Activated B cell treated with CpG ODN at 0.5 μM for 24 hours (primary cell): ENCODE results near the gene GCC2. TPM values are rescaled to one million over a fixed set of nuclear protein-coding genes. Genes with fewer than 3 reads are reported as not detected.

Experiments used
- ATAC-seq: fragments of 200-7000 bp; cut with Tn5 transposase; one replicate; pipeline ENCODE4 v1.10.0; 2021; ENCODE audit warnings: low read depth, mild to moderate bottlenecking, moderate library complexity
- CTCF ChIA-PET: fragments of 350-600 bp; sonication (Branson Sonifier 250); formaldehyde crosslinking; loops from one replicate; lab custom pipeline; 2021; ENCODE audit warnings: antibody characterized with exemption; lab: Charles Lee
- POLR2A ChIA-PET: fragments of 350-600 bp; sonication (Branson Sonifier 250); formaldehyde crosslinking; loops from one replicate; lab custom pipeline; 2021; ENCODE audit warnings: antibody characterized with exemption; lab: Charles Lee
- DNase-seq: peaks from one replicate; pipeline ENCODE4 v3.0.0; 2022
- H3K27ac Mint-ChIP-seq: one replicate; pipeline ENCODE4 v1.8.0; 2020; ENCODE audit warnings: mixed read lengths
- H3K27me3 Mint-ChIP-seq: one replicate; pipeline ENCODE4 v1.8.0; 2021; ENCODE audit warnings: mixed read lengths
- H3K36me3 Mint-ChIP-seq: one replicate; pipeline ENCODE4 v1.8.0; 2021; ENCODE audit warnings: low read depth, mixed read lengths
- H3K4me1 Mint-ChIP-seq: one replicate; pipeline ENCODE4 v1.8.0; 2021; ENCODE audit warnings: mixed read lengths
- H3K4me3 Mint-ChIP-seq: one replicate; pipeline ENCODE4 v1.8.0; 2020; ENCODE audit warnings: mild to moderate bottlenecking, mixed read lengths
- H3K9me3 Mint-ChIP-seq: one replicate; pipeline ENCODE4 v1.8.0; 2020; ENCODE audit warnings: mixed read lengths
- intact Hi-C: fragments of 100-400 bp; cut with micrococcal nuclease; formaldehyde crosslinking; loops from one replicate; pipeline ENCODE4 v1.15.1; 2024
- total RNA-seq: library from RNA; stranded (reverse); gene quantifications from 2 replicates; pipeline ENCODE4 v1.2.3, GENCODE V29; 2022
- TF ChIP-seq, protein P1 (sequence below): fragments of 200-600 bp; IDR thresholded peaks from one replicate; pipeline ENCODE4 v1.8.0; 2022; ENCODE audit warnings: antibody characterized with exemption, mild to moderate bottlenecking

The GCC2 gene
- total RNA-seq, 1 donor from 2014 or later = 53.8 TPM

GRCh38 chr2:108414945-108415344, 34.1 kb upstream of the GCC2 start:
- H3K36me3 Mint-ChIP-seq = no peaks in the 10 kb centered on the region
- H3K27me3 Mint-ChIP-seq = peaks cover 5% of the 10 kb centered on the region
- H3K9me3 Mint-ChIP-seq = no peaks in the 10 kb centered on the region
- TF ChIP-seq, protein P1, sequence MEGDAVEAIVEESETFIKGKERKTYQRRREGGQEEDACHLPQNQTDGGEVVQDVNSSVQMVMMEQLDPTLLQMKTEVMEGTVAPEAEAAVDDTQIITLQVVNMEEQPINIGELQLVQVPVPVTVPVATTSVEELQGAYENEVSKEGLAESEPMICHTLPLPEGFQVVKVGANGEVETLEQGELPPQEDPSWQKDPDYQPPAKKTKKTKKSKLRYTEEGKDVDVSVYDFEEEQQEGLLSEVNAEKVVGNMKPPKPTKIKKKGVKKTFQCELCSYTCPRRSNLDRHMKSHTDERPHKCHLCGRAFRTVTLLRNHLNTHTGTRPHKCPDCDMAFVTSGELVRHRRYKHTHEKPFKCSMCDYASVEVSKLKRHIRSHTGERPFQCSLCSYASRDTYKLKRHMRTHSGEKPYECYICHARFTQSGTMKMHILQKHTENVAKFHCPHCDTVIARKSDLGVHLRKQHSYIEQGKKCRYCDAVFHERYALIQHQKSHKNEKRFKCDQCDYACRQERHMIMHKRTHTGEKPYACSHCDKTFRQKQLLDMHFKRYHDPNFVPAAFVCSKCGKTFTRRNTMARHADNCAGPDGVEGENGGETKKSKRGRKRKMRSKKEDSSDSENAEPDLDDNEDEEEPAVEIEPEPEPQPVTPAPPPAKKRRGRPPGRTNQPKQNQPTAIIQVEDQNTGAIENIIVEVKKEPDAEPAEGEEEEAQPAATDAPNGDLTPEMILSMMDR = no peak
- CTCF ChIA-PET = no interaction called here
- POLR2A ChIA-PET = no interaction called here
- ATAC-seq (no peak), DNase-seq (no peak)
- H3K27ac Mint-ChIP-seq = no peak overlapping the region
- intact Hi-C loops = no loop called here
- no peak overlapping the region for H3K4me3 Mint-ChIP-seq
- H3K4me1 Mint-ChIP-seq = no peaks in the 10 kb centered on the region

GRCh38 chr2:108417254-108417653, 31.8 kb upstream of the GCC2 start:
- CTCF ChIA-PET = no interaction called here
- no peak for ATAC-seq
- intact Hi-C loops = no loop called here
- no peak overlapping the region for H3K27ac Mint-ChIP-seq
- no peak overlapping the region for H3K4me3 Mint-ChIP-seq
- TF ChIP-seq, protein P1 = no peak
- no peaks in the 10 kb centered on the region for H3K9me3 Mint-ChIP-seq
- no peaks in the 10 kb centered on the region for H3K36me3 Mint-ChIP-seq
- peaks cover 1% of the 10 kb centered on the region for H3K27me3 Mint-ChIP-seq
- DNase-seq = no peak
- no peaks in the 10 kb centered on the region for H3K4me1 Mint-ChIP-seq
- POLR2A ChIA-PET = no interaction called here

DNA sequence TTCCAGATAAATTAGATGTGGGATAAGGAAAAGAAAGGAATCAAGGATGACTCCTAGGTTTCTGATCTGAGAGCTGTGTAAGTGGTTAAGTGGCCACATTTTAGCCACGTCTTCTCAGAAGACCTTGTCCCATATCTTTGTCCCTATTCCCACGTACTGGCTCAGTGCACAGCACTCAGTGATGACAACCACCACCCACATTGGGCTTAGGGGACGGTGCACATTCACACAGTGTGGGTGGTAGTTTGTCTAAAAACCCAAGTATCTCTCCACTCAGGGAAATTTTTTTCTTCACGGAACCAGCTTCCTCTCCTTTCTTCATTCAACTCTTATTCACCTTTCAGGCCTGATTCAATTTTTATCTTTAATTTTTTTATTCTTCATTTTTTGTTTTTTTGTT, 30.6 kb upstream of the GCC2 start:
- ChIA-PET CTCF (no interaction called here), POLR2A (no interaction called here)
- Mint-ChIP-seq H3K27me3 (peaks cover 5% of the 10 kb centered on the region), H3K4me3 (no peak overlapping the region), H3K4me1 (no peaks in the 10 kb centered on the region), H3K27ac (no peak overlapping the region), H3K36me3 (no peaks in the 10 kb centered on the region), H3K9me3 (no peaks in the 10 kb centered on the region)
- TF ChIP-seq, protein P1 = no peak
- intact Hi-C loops = no loop called here
- ATAC-seq (no peak), DNase-seq (no peak)

GRCh38 chr2:108423067-108423466, 25.9 kb upstream of the GCC2 start:
- no peak overlapping the region for H3K27ac Mint-ChIP-seq
- ChIA-PET POLR2A (no interaction called here), CTCF (no interaction called here)
- H3K9me3 Mint-ChIP-seq = no peaks in the 10 kb centered on the region
- H3K4me1 Mint-ChIP-seq = no peaks in the 10 kb centered on the region
- TF ChIP-seq, protein P1 = no peak
- no peak for DNase-seq
- ATAC-seq = no peak
- H3K4me3 Mint-ChIP-seq = no peak overlapping the region
- intact Hi-C loops = no loop called here
- H3K36me3 Mint-ChIP-seq = no peaks in the 10 kb centered on the region
- peaks cover 17% of the 10 kb centered on the region for H3K27me3 Mint-ChIP-seq

- H3K27ac Mint-ChIP-seq = no peak overlapping the region
- CTCF ChIA-PET = no interaction called here
- no peak for ATAC-seq
- no peaks in the 10 kb centered on the region for H3K4me1 Mint-ChIP-seq
- H3K36me3 Mint-ChIP-seq = no peaks in the 10 kb centered on the region
- no peaks in the 10 kb centered on the region for H3K9me3 Mint-ChIP-seq
- no peak overlapping the region for H3K4me3 Mint-ChIP-seq
- TF ChIP-seq, protein P1 = no peak
- peaks cover 17% of the 10 kb centered on the region for H3K27me3 Mint-ChIP-seq
- intact Hi-C loops = no loop called here
- DNase-seq = no peak
- POLR2A ChIA-PET = no interaction called here
Measured at GRCh38 chr2:108423502-108424251, 25.3 kb upstream of the GCC2 start.
